HepG2 (cell line): ENCODE results near the gene SERTAD2. TPM values are rescaled to one million over a fixed set of nuclear protein-coding genes. Genes with fewer than 3 reads are reported as not detected.

Source experiments
- AGO1 ChIP-seq: fragments of 200-400 bp; formaldehyde crosslinking; IDR thresholded peaks from 2 replicates; pipeline ENCODE4 v1.6.1; 2017; ENCODE audit warnings: mild to moderate bottlenecking, low read depth, low read length, moderate library complexity; ENCODE audit not compliant: poor library complexity, severe bottlenecking
- CBX5 ChIP-seq: sonication (generic); formaldehyde crosslinking; IDR thresholded peaks from 2 replicates; pipeline ENCODE4 v1.4.0; 2020; ENCODE audit warnings: missing genetic modification reagents, borderline replicate concordance
- CEBPG ChIP-seq: IDR thresholded peaks from 2 replicates; pipeline ENCODE4 v1.6.1; 2016
- ELF3 ChIP-seq: IDR thresholded peaks from 2 replicates; pipeline ENCODE4 v1.6.1; 2016; ENCODE audit warnings: missing genetic modification reagents, missing compliant biosample characterization
- HMG20B ChIP-seq: conservative IDR thresholded peaks from 2 replicates; pipeline ENCODE4 v1.6.1; 2016; ENCODE audit warnings: missing genetic modification reagents, missing compliant biosample characterization
- HNF4A ChIP-seq: sonication (generic); formaldehyde crosslinking; IDR thresholded peaks from 2 replicates; pipeline ENCODE4 v1.4.0; 2020; ENCODE audit warnings: missing genetic modification reagents
- PPARG ChIP-seq: conservative IDR thresholded peaks from 2 replicates; pipeline ENCODE4 v1.6.1; 2016; ENCODE audit warnings: missing biosample characterization, missing genetic modification reagents
- ZBTB8A ChIP-seq: sonication (generic); formaldehyde crosslinking; IDR thresholded peaks from 2 replicates; pipeline ENCODE4 v1.4.0; 2020; ENCODE audit warnings: mild to moderate bottlenecking, low read depth, missing genetic modification reagents, borderline replicate concordance
- ZNF331 ChIP-seq: sonication (generic); formaldehyde crosslinking; IDR thresholded peaks from 2 replicates; pipeline ENCODE4 v1.4.0; 2020; ENCODE audit warnings: missing genetic modification reagents
- ZNF746 ChIP-seq: sonication (generic); formaldehyde crosslinking; IDR thresholded peaks from 2 replicates; pipeline ENCODE4 v1.8.0; 2022; ENCODE audit warnings: mild to moderate bottlenecking, missing genetic modification reagents
- ZNF816 ChIP-seq: sonication (generic); formaldehyde crosslinking; IDR thresholded peaks from 2 replicates; pipeline ENCODE4 v1.8.0; 2022; ENCODE audit warnings: missing genetic modification reagents, mild to moderate bottlenecking, borderline replicate concordance
- ZNF883 ChIP-seq: sonication (generic); formaldehyde crosslinking; IDR thresholded peaks from 2 replicates; pipeline ENCODE4 v1.5.1; 2020; ENCODE audit warnings: mild to moderate bottlenecking, missing genetic modification reagents; ENCODE audit errors: not compliant biosample characterization
- ZSCAN9 ChIP-seq: IDR thresholded peaks from 2 replicates; pipeline ENCODE4 v1.6.1; 2016; ENCODE audit warnings: borderline replicate concordance
- polyA plus RNA-seq, 8 experiments: library from polyadenylated mRNA; depleted of rRNA in 3 of 8; stranded (reverse) in 7 of 8; unstranded in 1 of 8; fragments of >200 nt; fragmentation: Illumina TruSeq in 4 of 8; extraction: Trizol in 4 of 8; gene quantifications; 2 replicates each; pipeline versions ENCODE4 v1.2.1 to v1.2.3, GENCODE V29; 2011 to 2016; ENCODE audit warnings: low read depth in 4 of 8, missing spikeins in 1 of 8, mixed read lengths in 1 of 8; ENCODE audit not compliant: insufficient read depth in 1 of 8
- total RNA-seq, 5 experiments: library from RNA; depleted of rRNA; stranded (reverse); fragments of >200 nt; fragmentation: Illumina TruSeq; extraction: Trizol; gene quantifications; 2 replicates each; pipeline ENCODE4 v1.2.3, GENCODE V29; 2016; ENCODE audit warnings: low read depth in 1 of 5
- TF ChIP-seq, protein P1 (sequence below): sonication (generic); formaldehyde crosslinking; IDR thresholded peaks from 2 replicates; pipeline ENCODE4 v1.8.0; 2022; ENCODE audit warnings: mild to moderate bottlenecking, missing genetic modification reagents, borderline replicate concordance
- TF ChIP-seq, protein P2 (sequence below): sonication (generic); formaldehyde crosslinking; IDR thresholded peaks from 2 replicates; pipeline ENCODE4 v1.4.0; 2020; ENCODE audit warnings: missing genetic modification reagents
- TF ChIP-seq, protein P3 (sequence below): sonication (generic); formaldehyde crosslinking; IDR thresholded peaks from 2 replicates; pipeline ENCODE4 v1.4.0; 2020; ENCODE audit warnings: missing genetic modification reagents
- TF ChIP-seq, protein P4 (sequence below): sonication (generic); formaldehyde crosslinking; conservative IDR thresholded peaks from 2 replicates; pipeline ENCODE4 v1.5.0; 2020; ENCODE audit warnings: missing genetic modification reagents

SERTAD2 gene
- total and polyA plus RNA-seq, 2 of the 13 experiments (the other 11 are each of a cell fraction or from before 2014, with no cell fraction given): 6.7 to 22.6 TPM

DNA sequence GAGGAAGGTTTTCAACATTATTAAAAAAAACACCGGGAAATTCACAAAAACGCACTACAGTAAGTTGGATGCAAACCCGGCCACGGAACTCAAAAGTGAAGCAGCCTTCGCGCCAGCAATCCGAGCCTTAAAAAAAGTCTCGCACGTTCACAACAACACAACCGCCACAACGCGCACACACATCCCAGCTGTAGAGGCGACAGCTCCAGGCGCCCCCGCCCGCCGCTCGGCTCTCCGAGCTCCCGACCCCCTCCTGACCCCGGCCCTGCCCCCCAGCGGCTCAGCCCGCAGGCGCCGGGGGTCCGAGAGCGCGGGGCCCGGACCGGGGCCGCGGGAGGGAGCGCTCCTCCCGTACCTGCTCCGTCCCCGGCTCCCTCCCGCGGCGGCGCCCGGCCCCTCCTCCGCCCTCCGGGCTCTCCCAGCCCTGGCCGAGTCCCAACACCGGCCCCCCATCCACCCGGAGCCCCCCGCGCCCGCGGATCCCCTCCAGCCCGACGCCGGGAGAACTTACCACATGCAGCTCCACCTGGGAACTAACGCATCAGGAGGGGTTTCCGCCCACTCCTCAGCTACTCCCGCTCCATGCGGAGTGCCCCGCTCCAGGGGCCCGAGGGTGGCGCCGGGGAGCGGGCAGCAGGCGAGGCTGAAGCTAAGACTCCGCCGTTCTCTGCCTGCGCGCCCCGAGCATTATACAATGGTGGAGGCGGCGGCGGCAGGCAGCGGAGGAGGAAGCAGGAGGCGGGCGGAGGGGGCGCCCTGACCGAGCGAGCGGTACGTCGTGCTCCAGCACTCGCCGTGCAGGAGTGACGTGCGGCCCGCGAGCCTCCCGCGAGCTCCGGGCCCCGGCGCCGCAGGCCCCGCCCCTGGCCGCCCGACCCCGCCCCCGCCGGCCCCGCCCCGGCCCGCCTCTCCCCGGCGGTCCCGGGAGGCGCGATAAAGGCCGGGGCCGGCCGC is at the start of gene SERTAD2 (continued):
- TF ChIP-seq, protein P1, sequence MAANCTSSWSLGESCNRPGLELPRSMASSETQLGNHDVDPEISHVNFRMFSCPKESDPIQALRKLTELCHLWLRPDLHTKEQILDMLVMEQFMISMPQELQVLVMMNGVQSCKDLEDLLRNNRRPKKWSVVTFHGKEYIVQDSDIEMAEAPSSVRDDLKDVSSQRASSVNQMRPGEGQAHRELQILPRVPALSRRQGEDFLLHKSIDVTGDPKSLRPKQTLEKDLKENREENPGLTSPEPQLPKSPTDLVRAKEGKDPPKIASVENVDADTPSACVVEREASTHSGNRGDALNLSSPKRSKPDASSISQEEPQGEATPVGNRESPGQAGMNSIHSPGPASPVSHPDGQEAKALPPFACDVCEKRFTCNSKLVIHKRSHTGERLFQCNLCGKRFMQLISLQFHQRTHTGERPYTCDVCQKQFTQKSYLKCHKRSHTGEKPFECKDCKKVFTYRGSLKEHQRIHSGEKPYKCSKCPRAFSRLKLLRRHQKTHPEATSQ (CRISPR knock-in tag): 0 out of 2 replicates have a peak, but pooled peaks have one; percentile 18
- TF ChIP-seq ZNF746 (CRISPR knock-in tag): no peak
- peak; percentile 24; the same call in 1 of the 2 replicates for TF ChIP-seq ZSCAN9
- peak; percentile 22; the same call in 1 of the 2 replicates for TF ChIP-seq HNF4A (CRISPR knock-in tag)
- TF ChIP-seq ZNF331: peak; percentile 50; the same call in 1 of the 2 replicates
- TF ChIP-seq CEBPG: peak; percentile 37; the same call in 1 of the 2 replicates
- 0 out of 2 replicates have a peak, but pooled peaks have one; percentile 27 for TF ChIP-seq PPARG (CRISPR knock-in tag)
- peak; percentile 76; the same call in 1 of the 2 replicates for TF ChIP-seq ELF3 (CRISPR knock-in tag)
- 0 out of 2 replicates have a peak, but pooled peaks have one; percentile 68 for TF ChIP-seq CBX5 (CRISPR knock-in tag)
- no peak for TF ChIP-seq ZNF816
- peak; percentile 48 for TF ChIP-seq AGO1
- peak; percentile 74 for TF ChIP-seq ZNF883 (CRISPR knock-in tag)
- TF ChIP-seq, protein P2, sequence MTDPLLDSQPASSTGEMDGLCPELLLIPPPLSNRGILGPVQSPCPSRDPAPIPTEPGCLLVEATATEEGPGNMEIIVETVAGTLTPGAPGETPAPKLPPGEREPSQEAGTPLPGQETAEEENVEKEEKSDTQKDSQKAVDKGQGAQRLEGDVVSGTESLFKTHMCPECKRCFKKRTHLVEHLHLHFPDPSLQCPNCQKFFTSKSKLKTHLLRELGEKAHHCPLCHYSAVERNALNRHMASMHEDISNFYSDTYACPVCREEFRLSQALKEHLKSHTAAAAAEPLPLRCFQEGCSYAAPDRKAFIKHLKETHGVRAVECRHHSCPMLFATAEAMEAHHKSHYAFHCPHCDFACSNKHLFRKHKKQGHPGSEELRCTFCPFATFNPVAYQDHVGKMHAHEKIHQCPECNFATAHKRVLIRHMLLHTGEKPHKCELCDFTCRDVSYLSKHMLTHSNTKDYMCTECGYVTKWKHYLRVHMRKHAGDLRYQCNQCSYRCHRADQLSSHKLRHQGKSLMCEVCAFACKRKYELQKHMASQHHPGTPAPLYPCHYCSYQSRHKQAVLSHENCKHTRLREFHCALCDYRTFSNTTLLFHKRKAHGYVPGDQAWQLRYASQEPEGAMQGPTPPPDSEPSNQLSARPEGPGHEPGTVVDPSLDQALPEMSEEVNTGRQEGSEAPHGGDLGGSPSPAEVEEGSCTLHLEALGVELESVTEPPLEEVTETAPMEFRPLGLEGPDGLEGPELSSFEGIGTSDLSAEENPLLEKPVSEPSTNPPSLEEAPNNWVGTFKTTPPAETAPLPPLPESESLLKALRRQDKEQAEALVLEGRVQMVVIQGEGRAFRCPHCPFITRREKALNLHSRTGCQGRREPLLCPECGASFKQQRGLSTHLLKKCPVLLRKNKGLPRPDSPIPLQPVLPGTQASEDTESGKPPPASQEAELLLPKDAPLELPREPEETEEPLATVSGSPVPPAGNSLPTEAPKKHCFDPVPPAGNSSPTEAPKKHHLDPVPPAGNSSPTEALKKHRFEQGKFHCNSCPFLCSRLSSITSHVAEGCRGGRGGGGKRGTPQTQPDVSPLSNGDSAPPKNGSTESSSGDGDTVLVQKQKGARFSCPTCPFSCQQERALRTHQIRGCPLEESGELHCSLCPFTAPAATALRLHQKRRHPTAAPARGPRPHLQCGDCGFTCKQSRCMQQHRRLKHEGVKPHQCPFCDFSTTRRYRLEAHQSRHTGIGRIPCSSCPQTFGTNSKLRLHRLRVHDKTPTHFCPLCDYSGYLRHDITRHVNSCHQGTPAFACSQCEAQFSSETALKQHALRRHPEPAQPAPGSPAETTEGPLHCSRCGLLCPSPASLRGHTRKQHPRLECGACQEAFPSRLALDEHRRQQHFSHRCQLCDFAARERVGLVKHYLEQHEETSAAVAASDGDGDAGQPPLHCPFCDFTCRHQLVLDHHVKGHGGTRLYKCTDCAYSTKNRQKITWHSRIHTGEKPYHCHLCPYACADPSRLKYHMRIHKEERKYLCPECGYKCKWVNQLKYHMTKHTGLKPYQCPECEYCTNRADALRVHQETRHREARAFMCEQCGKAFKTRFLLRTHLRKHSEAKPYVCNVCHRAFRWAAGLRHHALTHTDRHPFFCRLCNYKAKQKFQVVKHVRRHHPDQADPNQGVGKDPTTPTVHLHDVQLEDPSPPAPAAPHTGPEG (CRISPR knock-in tag): peak; percentile 19; the same call in 1 of the 2 replicates
- TF ChIP-seq, protein P3, sequence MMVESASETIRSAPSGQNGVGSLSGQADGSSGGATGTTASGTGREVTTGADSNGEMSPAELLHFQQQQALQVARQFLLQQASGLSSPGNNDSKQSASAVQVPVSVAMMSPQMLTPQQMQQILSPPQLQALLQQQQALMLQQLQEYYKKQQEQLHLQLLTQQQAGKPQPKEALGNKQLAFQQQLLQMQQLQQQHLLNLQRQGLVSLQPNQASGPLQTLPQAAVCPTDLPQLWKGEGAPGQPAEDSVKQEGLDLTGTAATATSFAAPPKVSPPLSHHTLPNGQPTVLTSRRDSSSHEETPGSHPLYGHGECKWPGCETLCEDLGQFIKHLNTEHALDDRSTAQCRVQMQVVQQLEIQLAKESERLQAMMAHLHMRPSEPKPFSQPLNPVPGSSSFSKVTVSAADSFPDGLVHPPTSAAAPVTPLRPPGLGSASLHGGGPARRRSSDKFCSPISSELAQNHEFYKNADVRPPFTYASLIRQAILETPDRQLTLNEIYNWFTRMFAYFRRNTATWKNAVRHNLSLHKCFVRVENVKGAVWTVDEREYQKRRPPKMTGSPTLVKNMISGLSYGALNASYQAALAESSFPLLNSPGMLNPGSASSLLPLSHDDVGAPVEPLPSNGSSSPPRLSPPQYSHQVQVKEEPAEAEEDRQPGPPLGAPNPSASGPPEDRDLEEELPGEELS (CRISPR knock-in tag): no peak; the same call in 1 of the 2 replicates
- TF ChIP-seq ZBTB8A (CRISPR knock-in tag): no peak; the same call in 1 of the 2 replicates
- TF ChIP-seq, protein P4, sequence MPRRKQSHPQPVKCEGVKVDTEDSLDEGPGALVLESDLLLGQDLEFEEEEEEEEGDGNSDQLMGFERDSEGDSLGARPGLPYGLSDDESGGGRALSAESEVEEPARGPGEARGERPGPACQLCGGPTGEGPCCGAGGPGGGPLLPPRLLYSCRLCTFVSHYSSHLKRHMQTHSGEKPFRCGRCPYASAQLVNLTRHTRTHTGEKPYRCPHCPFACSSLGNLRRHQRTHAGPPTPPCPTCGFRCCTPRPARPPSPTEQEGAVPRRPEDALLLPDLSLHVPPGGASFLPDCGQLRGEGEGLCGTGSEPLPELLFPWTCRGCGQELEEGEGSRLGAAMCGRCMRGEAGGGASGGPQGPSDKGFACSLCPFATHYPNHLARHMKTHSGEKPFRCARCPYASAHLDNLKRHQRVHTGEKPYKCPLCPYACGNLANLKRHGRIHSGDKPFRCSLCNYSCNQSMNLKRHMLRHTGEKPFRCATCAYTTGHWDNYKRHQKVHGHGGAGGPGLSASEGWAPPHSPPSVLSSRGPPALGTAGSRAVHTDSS (CRISPR knock-in tag): 0 out of 2 replicates have a peak, but pooled peaks have one; percentile 55
- TF ChIP-seq HMG20B: peak; percentile 59; the same call in 1 of the 2 replicates
